ENCODE measurements around the gene ART5.
"Not testable (repeated sequence)": the region's sequence is repeated elsewhere in the genome, so short reads cannot be mapped to it uniquely, and the experiment has no call there.

The ART5 gene

GRCh38 chr11:3665336-3666022 lies 23.7 kb upstream of the ART5 start:
- TF ChIP-seq CTCF (conservative IDR thresholded peaks at IDR 0.05), result no peak
- H3K27ac ChIP-seq, result no peak overlapping the region

- no peak for TF ChIP-seq CTCF (conservative IDR thresholded peaks at IDR 0.05)
- H3K27ac ChIP-seq, result no peak overlapping the region
Measured at GRCh38 chr11:3664032-3664630, 22.3 kb upstream of the ART5 start.

GRCh38 chr11:3662856-3663255 lies 21.1 kb upstream of the ART5 start:
- no peak overlapping the region for H3K27ac ChIP-seq
- TF ChIP-seq CTCF (conservative IDR thresholded peaks at IDR 0.05), result no peak

- no peak overlapping the region for H3K27ac ChIP-seq
- no peak for TF ChIP-seq CTCF (conservative IDR thresholded peaks at IDR 0.05)
Measured at GRCh38 chr11:3660960-3661359, 19.2 kb upstream of the ART5 start.

GRCh38 chr11:3659595-3660515 lies 18.1 kb upstream of the ART5 start:
- H3K27ac ChIP-seq, result no peak overlapping the region
- no peak for TF ChIP-seq CTCF (conservative IDR thresholded peaks at IDR 0.05)

GRCh38 chr11:3658252-3658651 lies 16.5 kb upstream of the ART5 start:
- TF ChIP-seq CTCF (conservative IDR thresholded peaks at IDR 0.05), result no peak
- H3K27ac ChIP-seq, result no peak overlapping the region

GRCh38 chr11:3657331-3657730 lies 15.5 kb upstream of the ART5 start:
- not testable (repeated sequence) for H3K27ac ChIP-seq

All from VCaP (cell line).